T1000 (cell line): ENCODE data around the gene CPN1.
A peak's percentile ranks its signal among the peaks of the same experiment; 100 is the strongest.
"Not testable (repeated sequence)": the region's sequence is repeated elsewhere in the genome, so short reads cannot be mapped to it uniquely, and the experiment has no call there.

Experiments used
- DNase-seq: peaks from one replicate; lab custom pipeline; 2025; ENCODE audit warnings: mixed read lengths; lab: John Stamatoyannopoulos, UW

Gene CPN1

GRCh38 chr10:100021322-100021721 is 60.3 kb downstream of the CPN1 start:
- DNase-seq = no peak

GRCh38 chr10:100020886-100021253 is 60.8 kb downstream of the CPN1 start:
- DNase-seq = no peak

- no peak for DNase-seq
Measured at GRCh38 chr10:100020142-100020885, 61.4 kb downstream of the CPN1 start.

GRCh38 chr10:100019787-100020141 is 61.9 kb downstream of the CPN1 start:
- no peak for DNase-seq

- DNase-seq = no peak
Measured at GRCh38 chr10:100014071-100014762, 67.5 kb downstream of the CPN1 start.

- no peak for DNase-seq
Measured at GRCh38 chr10:100013621-100014020, 68.0 kb downstream of the CPN1 start.

GRCh38 chr10:100011906-100012305 is 69.8 kb downstream of the CPN1 start:
- not testable (repeated sequence) for DNase-seq

GRCh38 chr10:100009793-100010676 is 71.6 kb downstream of the CPN1 start, which contains the start of gene DNMBP:
TSS of gene DNMBP (minus strand) at chr10:100009947. CDS start at chr10:99972124, 37,823 bp downstream.
- peak; percentile 72 for DNase-seq

- no peak for DNase-seq
Measured at GRCh38 chr10:100009283-100009792, 72.3 kb downstream of the CPN1 start.

GRCh38 chr10:100008708-100009282 is 72.9 kb downstream of the CPN1 start:
- DNase-seq = no peak

- no peak for DNase-seq
Measured at GRCh38 chr10:100008142-100008522, 73.5 kb downstream of the CPN1 start.

- DNase-seq = no peak
Measured at GRCh38 chr10:100007231-100008141, 74.2 kb downstream of the CPN1 start.

- DNase-seq = peak; percentile 29
Measured at GRCh38 chr10:100006243-100006886, 75.3 kb downstream of the CPN1 start.

GRCh38 chr10:100004805-100005510 is 76.7 kb downstream of the CPN1 start:
- DNase-seq = no peak

GRCh38 chr10:100000109-100000644 is 81.5 kb downstream of the CPN1 start:
- no peak for DNase-seq

- no peak for DNase-seq
Measured at GRCh38 chr10:99999319-100000108, 82.2 kb downstream of the CPN1 start.

GRCh38 chr10:99998889-99999288 is 82.8 kb downstream of the CPN1 start:
- DNase-seq = no peak
